Measurements from ENCODE around the gene RPAP3.

The RPAP3 gene

GRCh38 chr12:47616440-47616839, 89.4 kb downstream of the RPAP3 start:
- H3K27ac ChIP-seq: no peak overlapping the region
- no peaks in the 10 kb centered on the region for H3K79me2 ChIP-seq
- no peak overlapping the region for H3K4me2 ChIP-seq (ENCODE audit: low read length)
- no peak overlapping the region for H3K4me3 ChIP-seq (ENCODE audit: low read depth, low read length)
- peaks cover 5% of the 10 kb centered on the region for H3K4me1 ChIP-seq
- H3K36me3 ChIP-seq (ENCODE audit: control insufficient read depth, insufficient read depth, low read length): no peaks in the 10 kb centered on the region
- no peaks in the 10 kb centered on the region for H3K27me3 ChIP-seq (ENCODE audit: control insufficient read depth, insufficient read depth, low read length)
- no peak overlapping the region for H2AFZ ChIP-seq
- no peaks in the 10 kb centered on the region for H3K9me3 ChIP-seq (ENCODE audit: control insufficient read depth, low read length)
- TF ChIP-seq, protein P1, sequence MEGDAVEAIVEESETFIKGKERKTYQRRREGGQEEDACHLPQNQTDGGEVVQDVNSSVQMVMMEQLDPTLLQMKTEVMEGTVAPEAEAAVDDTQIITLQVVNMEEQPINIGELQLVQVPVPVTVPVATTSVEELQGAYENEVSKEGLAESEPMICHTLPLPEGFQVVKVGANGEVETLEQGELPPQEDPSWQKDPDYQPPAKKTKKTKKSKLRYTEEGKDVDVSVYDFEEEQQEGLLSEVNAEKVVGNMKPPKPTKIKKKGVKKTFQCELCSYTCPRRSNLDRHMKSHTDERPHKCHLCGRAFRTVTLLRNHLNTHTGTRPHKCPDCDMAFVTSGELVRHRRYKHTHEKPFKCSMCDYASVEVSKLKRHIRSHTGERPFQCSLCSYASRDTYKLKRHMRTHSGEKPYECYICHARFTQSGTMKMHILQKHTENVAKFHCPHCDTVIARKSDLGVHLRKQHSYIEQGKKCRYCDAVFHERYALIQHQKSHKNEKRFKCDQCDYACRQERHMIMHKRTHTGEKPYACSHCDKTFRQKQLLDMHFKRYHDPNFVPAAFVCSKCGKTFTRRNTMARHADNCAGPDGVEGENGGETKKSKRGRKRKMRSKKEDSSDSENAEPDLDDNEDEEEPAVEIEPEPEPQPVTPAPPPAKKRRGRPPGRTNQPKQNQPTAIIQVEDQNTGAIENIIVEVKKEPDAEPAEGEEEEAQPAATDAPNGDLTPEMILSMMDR (IDR thresholded peaks at IDR 0.05): no peak
- H3K9ac ChIP-seq: no peak overlapping the region

DNA sequence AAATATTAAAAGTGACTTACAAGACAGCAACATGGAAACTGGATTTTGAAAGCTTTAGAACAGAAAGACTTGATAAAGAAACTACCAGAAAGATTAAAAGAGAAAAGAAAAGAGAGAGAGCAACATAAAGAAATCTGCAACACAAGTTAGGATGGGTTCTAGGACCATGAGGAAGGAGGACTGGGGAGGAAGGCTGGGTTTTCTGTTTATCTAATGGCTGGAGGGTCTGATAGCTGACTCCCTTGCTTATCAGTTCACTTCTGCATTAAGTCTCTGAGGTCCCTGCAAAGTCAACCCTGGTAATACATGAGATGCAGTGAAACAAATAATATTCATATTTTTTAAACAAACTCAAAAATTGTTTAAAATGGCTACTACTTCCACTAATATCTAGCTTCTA, 90.1 kb downstream of the RPAP3 start:
- Histone ChIP-seq H3K9ac (no peak overlapping the region), H3K79me2 (no peaks in the 10 kb centered on the region), H3K9me3 (ENCODE audit: control insufficient read depth, low read length) (no peaks in the 10 kb centered on the region), H3K27ac (no peak overlapping the region), H3K4me1 (peaks cover 5% of the 10 kb centered on the region), H3K4me3 (ENCODE audit: low read depth, low read length) (no peak overlapping the region), H3K36me3 (ENCODE audit: control insufficient read depth, insufficient read depth, low read length) (no peaks in the 10 kb centered on the region), H2AFZ (no peak overlapping the region), H3K27me3 (ENCODE audit: control insufficient read depth, insufficient read depth, low read length) (no peaks in the 10 kb centered on the region), H3K4me2 (ENCODE audit: low read length) (no peak overlapping the region)
- TF ChIP-seq, protein P1 (IDR thresholded peaks at IDR 0.05): no peak

GRCh38 chr12:47614521-47614920, 91.3 kb downstream of the RPAP3 start:
- no peaks in the 10 kb centered on the region for H3K9me3 ChIP-seq (ENCODE audit: control insufficient read depth, low read length)
- H3K9ac ChIP-seq: no peak overlapping the region
- no peak overlapping the region for H2AFZ ChIP-seq
- H3K79me2 ChIP-seq: no peaks in the 10 kb centered on the region
- TF ChIP-seq, protein P1 (IDR thresholded peaks at IDR 0.05): no peak
- H3K4me2 ChIP-seq (ENCODE audit: low read length): no peak overlapping the region
- H3K27me3 ChIP-seq (ENCODE audit: control insufficient read depth, insufficient read depth, low read length): no peaks in the 10 kb centered on the region
- H3K4me1 ChIP-seq: no peaks in the 10 kb centered on the region
- H3K27ac ChIP-seq: no peak overlapping the region
- no peak overlapping the region for H3K4me3 ChIP-seq (ENCODE audit: low read depth, low read length)
- H3K36me3 ChIP-seq (ENCODE audit: control insufficient read depth, insufficient read depth, low read length): no peaks in the 10 kb centered on the region

GRCh38 chr12:47612953-47613352, 92.9 kb downstream of the RPAP3 start:
- H3K4me3 ChIP-seq (ENCODE audit: low read depth, low read length): no peak overlapping the region
- no peak overlapping the region for H3K9ac ChIP-seq
- no peaks in the 10 kb centered on the region for H3K79me2 ChIP-seq
- no peak overlapping the region for H3K27ac ChIP-seq
- H3K4me1 ChIP-seq: no peaks in the 10 kb centered on the region
- no peak overlapping the region for H2AFZ ChIP-seq
- TF ChIP-seq, protein P1 (IDR thresholded peaks at IDR 0.05): no peak
- no peak overlapping the region for H3K4me2 ChIP-seq (ENCODE audit: low read length)
- H3K36me3 ChIP-seq (ENCODE audit: control insufficient read depth, insufficient read depth, low read length): no peaks in the 10 kb centered on the region
- no peaks in the 10 kb centered on the region for H3K9me3 ChIP-seq (ENCODE audit: control insufficient read depth, low read length)
- H3K27me3 ChIP-seq (ENCODE audit: control insufficient read depth, insufficient read depth, low read length): no peaks in the 10 kb centered on the region

GRCh38 chr12:47611906-47612305, 93.9 kb downstream of the RPAP3 start:
- Histone ChIP-seq H3K4me1 (no peaks in the 10 kb centered on the region), H3K9ac (no peak overlapping the region), H3K9me3 (ENCODE audit: control insufficient read depth, low read length) (no peaks in the 10 kb centered on the region), H3K36me3 (ENCODE audit: control insufficient read depth, insufficient read depth, low read length) (no peaks in the 10 kb centered on the region), H3K79me2 (no peaks in the 10 kb centered on the region), H2AFZ (no peak overlapping the region), H3K4me3 (ENCODE audit: low read depth, low read length) (no peak overlapping the region), H3K27me3 (ENCODE audit: control insufficient read depth, insufficient read depth, low read length) (no peaks in the 10 kb centered on the region), H3K27ac (no peak overlapping the region), H3K4me2 (ENCODE audit: low read length) (no peak overlapping the region)
- TF ChIP-seq, protein P1 (IDR thresholded peaks at IDR 0.05): no peak
